H9 (cell line): Measurements from ENCODE around the gene RTP2. TPM values are rescaled to one million over a fixed set of nuclear protein-coding genes. Genes with fewer than 3 reads are reported as not detected.
A peak's percentile ranks its signal among the peaks of the same experiment; 100 is the strongest.

Source experiments
- DNase-seq: peaks from one replicate; pipeline ENCODE4 v3.0.0-alpha.2; 2017
- H2AFZ ChIP-seq: one replicate; pipeline ENCODE4 v1.6.1; 2013; ENCODE audit warnings: mild to moderate bottlenecking, low read length, control low read depth, moderate library complexity
- H2AK5ac ChIP-seq: 2 replicates; pipeline ENCODE4 v1.6.1; 2013; ENCODE audit warnings: low read length, control low read depth, mixed read lengths; ENCODE audit not compliant: insufficient read length
- H2BK120ac ChIP-seq: one replicate; pipeline ENCODE4 v1.6.1; 2013; ENCODE audit warnings: low read depth, mild to moderate bottlenecking, low read length, control low read depth, inconsistent platforms; ENCODE audit not compliant: poor library complexity, severe bottlenecking
- H2BK12ac ChIP-seq: 2 replicates; pipeline ENCODE4 v1.6.1; 2013; ENCODE audit warnings: low read length, control low read depth, mixed read lengths, low read depth; ENCODE audit not compliant: insufficient read length
- H2BK15ac ChIP-seq: 2 replicates; pipeline ENCODE4 v1.6.1; 2013; ENCODE audit warnings: low read depth, low read length, control low read depth
- H2BK20ac ChIP-seq: one replicate; pipeline ENCODE4 v1.6.1; 2013; ENCODE audit warnings: low read depth, mild to moderate bottlenecking, low read length, control low read depth, inconsistent platforms; ENCODE audit not compliant: poor library complexity, severe bottlenecking
- H2BK5ac ChIP-seq: 2 replicates; pipeline ENCODE4 v1.6.1; 2013; ENCODE audit warnings: low read length, control low read depth, mixed read lengths; ENCODE audit not compliant: insufficient read length
- H3K14ac ChIP-seq: 2 replicates; pipeline ENCODE4 v1.6.1; 2013; ENCODE audit warnings: low read length, control low read depth; ENCODE audit not compliant: insufficient read depth
- H3K18ac ChIP-seq: 2 replicates; pipeline ENCODE4 v1.6.1; 2013; ENCODE audit warnings: low read depth, mild to moderate bottlenecking, mixed read lengths, low read length, control low read depth; ENCODE audit not compliant: insufficient read length
- H3K23ac ChIP-seq: 2 replicates; pipeline ENCODE4 v1.6.1; 2013; ENCODE audit warnings: low read length, control low read depth, mixed read lengths, low read depth; ENCODE audit not compliant: insufficient read length
- H3K23me2 ChIP-seq: 2 replicates; pipeline ENCODE4 v1.6.1; 2013; ENCODE audit warnings: low read depth, mild to moderate bottlenecking, mixed read lengths, low read length, control low read depth; ENCODE audit not compliant: insufficient read length, poor library complexity, severe bottlenecking
- H3K27ac ChIP-seq: 2 replicates; pipeline ENCODE4 v1.5.1; 2013; ENCODE audit warnings: low read length, control low read depth, mixed read lengths, low read depth; ENCODE audit not compliant: insufficient read length
- H3K27me3 ChIP-seq: 2 replicates; pipeline ENCODE4 v1.6.1; 2013; ENCODE audit warnings: low read length, control low read depth, inconsistent platforms; ENCODE audit not compliant: insufficient read depth
- H3K4ac ChIP-seq: 2 replicates; pipeline ENCODE4 v1.6.1; 2013; ENCODE audit warnings: low read depth, mild to moderate bottlenecking, control low read depth, inconsistent platforms, low read length, moderate library complexity
- H3K4me1 ChIP-seq: 2 replicates; pipeline ENCODE4 v1.6.1; 2013; ENCODE audit warnings: low read length, control low read depth, inconsistent platforms; ENCODE audit not compliant: insufficient read depth
- H3K4me2 ChIP-seq: 2 replicates; pipeline ENCODE4 v1.6.1; 2013; ENCODE audit warnings: low read length, control low read depth, mixed read lengths; ENCODE audit not compliant: insufficient read length, insufficient read depth
- H3K56ac ChIP-seq: 2 replicates; pipeline ENCODE4 v1.6.1; 2013; ENCODE audit warnings: low read depth, mild to moderate bottlenecking, mixed read lengths, low read length, control low read depth; ENCODE audit not compliant: insufficient read length
- H3K79me1 ChIP-seq: 2 replicates; pipeline ENCODE4 v1.6.1; 2013; ENCODE audit warnings: low read depth, mild to moderate bottlenecking, moderate library complexity, low read length, control low read depth, inconsistent platforms; ENCODE audit not compliant: insufficient read depth, poor library complexity, severe bottlenecking
- H3K79me2 ChIP-seq: 2 replicates; pipeline ENCODE4 v1.6.1; 2013; ENCODE audit warnings: low read length, control low read depth, inconsistent platforms; ENCODE audit not compliant: insufficient read depth
- H3K9ac ChIP-seq: 2 replicates; pipeline ENCODE4 v1.6.1; 2013; ENCODE audit warnings: low read length, control low read depth, mixed read lengths; ENCODE audit not compliant: insufficient read length; ENCODE audit errors: extremely low read depth
- H3K9me3 ChIP-seq: one replicate; pipeline ENCODE4 v1.6.1; 2013; ENCODE audit warnings: low read depth, low read length, inconsistent platforms; ENCODE audit not compliant: control insufficient read depth
- H3T11ph ChIP-seq: one replicate; pipeline ENCODE4 v1.6.1; 2013; ENCODE audit warnings: mild to moderate bottlenecking, low read length, control low read depth, inconsistent platforms
- H4K20me1 ChIP-seq: one replicate; pipeline ENCODE4 v1.6.1; 2013; ENCODE audit not compliant: control insufficient read depth, insufficient read length, insufficient read depth
- H4K5ac ChIP-seq: 2 replicates; pipeline ENCODE4 v1.6.1; 2013; ENCODE audit warnings: low read depth, mild to moderate bottlenecking, mixed read lengths, low read length, control low read depth; ENCODE audit not compliant: insufficient read length
- H4K8ac ChIP-seq: replicated peaks from 2 replicates; pipeline ENCODE4 v1.6.1; 2013; ENCODE audit warnings: low read length, control low read depth, mixed read lengths, low read depth; ENCODE audit not compliant: insufficient read length
- H4K91ac ChIP-seq: 2 replicates; pipeline ENCODE4 v1.6.1; 2013; ENCODE audit warnings: low read depth, mild to moderate bottlenecking, moderate library complexity, mixed read lengths, low read length, control low read depth; ENCODE audit not compliant: insufficient read length
- H3K27ac Mint-ChIP-seq, 3 experiments: 2 replicates in 2 of 3; 3 replicates in 1 of 3; pipeline ENCODE4 v1.8.0; 2020 to 2021; ENCODE audit warnings: mixed read lengths in 3 of 3, mild to moderate bottlenecking in 1 of 3, moderate library complexity in 1 of 3
- H3K27me3 Mint-ChIP-seq: 2 replicates; pipeline ENCODE4 v1.8.0; 2021; ENCODE audit warnings: low read depth, mild to moderate bottlenecking, moderate library complexity, mixed read lengths
- H3K36me3 Mint-ChIP-seq, 3 experiments: 2 replicates in 2 of 3; 3 replicates in 1 of 3; pipeline ENCODE4 v1.8.0; 2020 to 2021; ENCODE audit warnings: low read depth in 3 of 3, mixed read lengths in 3 of 3; ENCODE audit not compliant: insufficient read depth in 1 of 3
- H3K4me1 Mint-ChIP-seq, 2 experiments: 2 replicates each; pipeline ENCODE4 v1.8.0; 2020; ENCODE audit warnings: mixed read lengths in 2 of 2
- H3K4me3 Mint-ChIP-seq, 2 experiments: 2 replicates in 1 of 2; 3 replicates in 1 of 2; pipeline ENCODE4 v1.8.0; 2020 to 2021; ENCODE audit warnings: mild to moderate bottlenecking in 2 of 2, mixed read lengths in 2 of 2, moderate library complexity in 1 of 2
- H3K9me3 Mint-ChIP-seq, 2 experiments: 2 replicates in 1 of 2; 3 replicates in 1 of 2; pipeline ENCODE4 v1.8.0; 2020; ENCODE audit warnings: mild to moderate bottlenecking in 2 of 2, mixed read lengths in 2 of 2, moderate library complexity in 1 of 2
- WGBS: extraction: QIAGEN DNeasy Blood & Tissue Kit; methylation state at CpG from one replicate; pipeline ENCODE4 v1.1.7; 2013; ENCODE audit warnings: missing lambda C conversion rate, low lambda C conversion rate, mixed read lengths; ENCODE audit not compliant: insufficient read length; ENCODE audit errors: extremely low coverage; 5-methylcytosine and 5-hydroxymethylcytosine counted together
- total RNA-seq: library from RNA; stranded (reverse); gene quantifications from 2 replicates; pipeline ENCODE4 v1.2.1, GENCODE V29; 2021
- TF ChIP-seq, protein P1 (sequence below): fragments of 200-600 bp; sonication (generic); conservative IDR thresholded peaks from 3 replicates; pipeline ENCODE4 v1.8.0; 2021; ENCODE audit warnings: antibody characterized with exemption, mild to moderate bottlenecking

RTP2 gene
- total RNA-seq, 1 experiment from 2014 or later, result not detected

DNA sequence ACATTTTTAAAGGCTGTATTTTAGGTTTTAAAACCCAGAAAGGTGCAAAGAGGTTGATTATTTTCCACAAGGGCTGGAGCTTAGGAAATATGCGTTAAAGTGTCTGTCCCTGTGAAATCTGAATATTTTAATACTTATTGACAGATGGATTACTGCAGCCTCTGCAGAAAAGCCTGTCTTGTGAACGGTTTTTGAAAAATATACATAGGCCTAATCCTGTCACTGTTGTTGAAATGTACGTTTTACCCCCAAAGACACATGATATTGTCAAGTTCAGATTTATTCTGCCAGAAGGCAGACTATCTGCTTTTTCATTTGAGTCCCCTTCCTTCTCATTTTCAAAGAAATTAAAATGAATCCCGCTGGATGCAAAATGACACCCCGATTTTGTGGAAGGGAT lies 45.1 kb upstream of the RTP2 start:
- peaks cover 24% of the 10 kb centered on the region for H3K23me2 ChIP-seq
- no peaks in the 10 kb centered on the region for H3K79me2 ChIP-seq
- Mint-ChIP-seq H3K4me3 (no peak overlapping the region), H3K4me1 (peaks cover 62 to 64% of the 10 kb centered on the region in 2 experiments), H3K27me3 (peaks cover 13% of the 10 kb centered on the region), H3K27ac (peak overlapping the region; percentile 8 to 82 (median 57); a peak in 2 of 7 replicates), H3K9me3 (no peaks in the 10 kb centered on the region; a peak in 2 of 5 replicates), H3K36me3 (no peaks in the 10 kb centered on the region)
- H2BK120ac ChIP-seq, result no peak overlapping the region
- no peak overlapping the region for H3K4ac ChIP-seq
- H3K23ac ChIP-seq, result no peak overlapping the region
- H3K14ac ChIP-seq, result no peak overlapping the region
- no peaks in the 10 kb centered on the region for H3K27me3 ChIP-seq
- H3T11ph ChIP-seq, result no peak overlapping the region
- H4K8ac ChIP-seq, result no peak overlapping the region
- H2AK5ac ChIP-seq, result no peak overlapping the region
- no peaks in the 10 kb centered on the region for H3K79me1 ChIP-seq
- no CpG with 5 or more reads among the region's 5 CpGs for WGBS
- no peak overlapping the region for H2BK12ac ChIP-seq
- H2BK5ac ChIP-seq, result no peak overlapping the region
- no peak overlapping the region for H3K56ac ChIP-seq
- H2BK20ac ChIP-seq, result no peak overlapping the region
- H4K5ac ChIP-seq, result no peak overlapping the region
- no peak overlapping the region for H3K4me2 ChIP-seq
- H3K9ac ChIP-seq, result no peak overlapping the region
- peaks cover 7% of the 10 kb centered on the region; the same call in 1 of the 2 replicates for H3K4me1 ChIP-seq
- H4K91ac ChIP-seq, result no peak overlapping the region
- no peak overlapping the region for H2BK15ac ChIP-seq
- H4K20me1 ChIP-seq, result no peaks in the 10 kb centered on the region
- TF ChIP-seq, protein P1, sequence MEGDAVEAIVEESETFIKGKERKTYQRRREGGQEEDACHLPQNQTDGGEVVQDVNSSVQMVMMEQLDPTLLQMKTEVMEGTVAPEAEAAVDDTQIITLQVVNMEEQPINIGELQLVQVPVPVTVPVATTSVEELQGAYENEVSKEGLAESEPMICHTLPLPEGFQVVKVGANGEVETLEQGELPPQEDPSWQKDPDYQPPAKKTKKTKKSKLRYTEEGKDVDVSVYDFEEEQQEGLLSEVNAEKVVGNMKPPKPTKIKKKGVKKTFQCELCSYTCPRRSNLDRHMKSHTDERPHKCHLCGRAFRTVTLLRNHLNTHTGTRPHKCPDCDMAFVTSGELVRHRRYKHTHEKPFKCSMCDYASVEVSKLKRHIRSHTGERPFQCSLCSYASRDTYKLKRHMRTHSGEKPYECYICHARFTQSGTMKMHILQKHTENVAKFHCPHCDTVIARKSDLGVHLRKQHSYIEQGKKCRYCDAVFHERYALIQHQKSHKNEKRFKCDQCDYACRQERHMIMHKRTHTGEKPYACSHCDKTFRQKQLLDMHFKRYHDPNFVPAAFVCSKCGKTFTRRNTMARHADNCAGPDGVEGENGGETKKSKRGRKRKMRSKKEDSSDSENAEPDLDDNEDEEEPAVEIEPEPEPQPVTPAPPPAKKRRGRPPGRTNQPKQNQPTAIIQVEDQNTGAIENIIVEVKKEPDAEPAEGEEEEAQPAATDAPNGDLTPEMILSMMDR, result no peak
- no peak for DNase-seq
- no peaks in the 10 kb centered on the region for H3K9me3 ChIP-seq
- H2AFZ ChIP-seq, result no peak overlapping the region
- no peak overlapping the region for H3K18ac ChIP-seq
- H3K27ac ChIP-seq, result no peak overlapping the region
